A673 (cell line): ENCODE results near the gene ZNF397. TPM values are rescaled to one million over a fixed set of nuclear protein-coding genes. Genes with fewer than 3 reads are reported as not detected.

Experiments
- BruUV-seq: library from RNA; stranded (reverse); fragments of 400-500 nt; replicated peaks from 2 replicates; lab custom pipeline; 2021; lab: Mats Ljungman, UMichigan
- CTCF ChIA-PET: fragments of 300-600 bp; sonication (Branson Sonifier 250); formaldehyde crosslinking; loops from one replicate; lab custom pipeline; 2022; ENCODE audit warnings: antibody characterized with exemption; lab: Charles Lee
- POLR2A ChIA-PET: fragments of 300-600 bp; sonication (Branson Sonifier 250); formaldehyde crosslinking; loops from one replicate; lab custom pipeline; 2022; ENCODE audit warnings: antibody characterized with exemption; ENCODE audit not compliant: low non-redundant PET; lab: Charles Lee
- DNase-seq: peaks from one replicate; pipeline ENCODE4 v3.0.0-alpha.2; 2015; ENCODE audit warnings: low spot score
- H3K27ac ChIP-seq: fragments of 200-600 bp; sonication (generic); 2 replicates; pipeline ENCODE4 v1.5.1; 2016; ENCODE audit warnings: mixed run types, low read depth, mild to moderate bottlenecking, mixed read lengths, antibody characterized with exemption, low read length; ENCODE audit not compliant: poor library complexity, severe bottlenecking
- H3K27me3 ChIP-seq: fragments of 200-600 bp; sonication (generic); replicated peaks from 2 replicates; pipeline ENCODE4 v1.6.1; 2017; ENCODE audit warnings: mixed run types, low read depth, mild to moderate bottlenecking, mixed read lengths, antibody characterized with exemption, low read length; ENCODE audit not compliant: insufficient read depth, poor library complexity
- H3K36me3 ChIP-seq: fragments of 200-600 bp; sonication (generic); 2 replicates; pipeline ENCODE4 v1.6.1; 2016; ENCODE audit warnings: mixed run types, mild to moderate bottlenecking, mixed read lengths, antibody characterized with exemption, low read length; ENCODE audit not compliant: insufficient read depth, poor library complexity, severe bottlenecking
- H3K4me1 ChIP-seq: fragments of 200-600 bp; sonication (generic); 2 replicates; pipeline ENCODE4 v1.6.1; 2017; ENCODE audit warnings: mixed run types, mild to moderate bottlenecking, mixed read lengths, antibody characterized with exemption, low read length; ENCODE audit not compliant: insufficient read depth, poor library complexity, severe bottlenecking
- H3K4me3 ChIP-seq: fragments of 200-600 bp; sonication (generic); 2 replicates; pipeline ENCODE4 v1.5.1; 2016; ENCODE audit warnings: low read depth, mixed run types, mild to moderate bottlenecking, mixed read lengths, low read length; ENCODE audit not compliant: poor library complexity, severe bottlenecking
- H3K9me3 ChIP-seq: fragments of 200-600 bp; sonication (generic); 2 replicates; pipeline ENCODE4 v1.6.1; 2016; ENCODE audit warnings: mixed run types, low read depth, mild to moderate bottlenecking, mixed read lengths, antibody characterized with exemption, low read length; ENCODE audit not compliant: poor library complexity, severe bottlenecking
- CTCF ChIP-seq: fragments of 300-800, 200-600 bp; sonication (generic); conservative IDR thresholded peaks from 2 replicates; pipeline ENCODE4 v1.5.1; 2017; ENCODE audit warnings: low read depth, mild to moderate bottlenecking, antibody characterized with exemption, low read length, moderate library complexity, mixed read lengths
- EZH2 ChIP-seq: fragments of 200-600 bp; sonication (generic); IDR thresholded peaks from 2 replicates; pipeline ENCODE4 v1.6.1; 2017; ENCODE audit warnings: borderline replicate concordance, low read depth, mild to moderate bottlenecking, mixed read lengths, antibody characterized with exemption, low read length; ENCODE audit not compliant: poor library complexity, severe bottlenecking
- intact Hi-C: fragments of 100-400 bp; cut with micrococcal nuclease; formaldehyde crosslinking; loops from one replicate; pipeline ENCODE4 v1.10.0; 2022; ENCODE audit not compliant: unreplicated experiment
- total RNA-seq: library from RNA; stranded (reverse); gene quantifications from 2 replicates; pipeline ENCODE4 v1.2.3, GENCODE V29; 2021

The ZNF397 gene
- total RNA-seq, 1 experiment from 2014 or later = 34.5 TPM

GRCh38 chr18:35231052-35231451 lies 9.8 kb upstream of the ZNF397 start:
- POLR2A ChIA-PET = no interaction called here
- DNase-seq = peak; percentile 85

GRCh38 chr18:35236571-35237363 lies 4.1 kb upstream of the ZNF397 start:
- ChIA-PET POLR2A (no interaction called here), CTCF (no interaction called here)
- Histone ChIP-seq H3K27me3 (no peaks in the 10 kb centered on the region), H3K4me3 (no peak overlapping the region), H3K27ac (no peak overlapping the region), H3K4me1 (no peaks in the 10 kb centered on the region), H3K36me3 (no peaks in the 10 kb centered on the region), H3K9me3 (no peaks in the 10 kb centered on the region)
- TF ChIP-seq CTCF (no peak), EZH2 (no peak)
- no peak for DNase-seq
- no TSS peak for BruUV-seq
- intact Hi-C loops = loop anchor here (10.0 kb wide), 1 partner anchor 248 kb away; no protein-coding TSS in a partner anchor

More at GRCh38 chr18:35231052-35231451, 9.8 kb upstream of the ZNF397 start:
- TF ChIP-seq CTCF (peak; percentile 90), EZH2 (no peak)
- Histone ChIP-seq H3K4me3 (peak overlapping the region; percentile 30), H3K27me3 (no peaks in the 10 kb centered on the region), H3K9me3 (no peaks in the 10 kb centered on the region), H3K27ac (no peak overlapping the region), H3K36me3 (no peaks in the 10 kb centered on the region), H3K4me1 (no peaks in the 10 kb centered on the region)
- CTCF ChIA-PET = interaction anchor here (0.6 to 1.3 kb wide), 2 partner anchors 9 to 124 kb away, joined by 5 to 8 read pairs; partner anchors contain the start of gene ZNF397
- no TSS peak for BruUV-seq
- intact Hi-C loops = loop anchor here (2.0 to 10.0 kb wide), 2 partner anchors 124 to 254 kb away; no protein-coding TSS in a partner anchor

- no TSS peak for BruUV-seq
These were observed 1.5 kb upstream of the ZNF397 start for GRCh38 chr18:35239314-35239713.

More at GRCh38 chr18:35239314-35239713, 1.5 kb upstream of the ZNF397 start:
- Histone ChIP-seq H3K27ac (no peak overlapping the region), H3K9me3 (peaks cover 22% of the 10 kb centered on the region), H3K27me3 (no peaks in the 10 kb centered on the region), H3K36me3 (peaks cover 24% of the 10 kb centered on the region), H3K4me1 (no peaks in the 10 kb centered on the region), H3K4me3 (no peak overlapping the region)
- intact Hi-C loops = loop anchor here (10.0 kb wide), 1 partner anchor 245 kb away; no protein-coding TSS in a partner anchor
- CTCF ChIA-PET = no interaction called here
- TF ChIP-seq EZH2 (no peak), CTCF (no peak)
- DNase-seq = peak; percentile 7
- POLR2A ChIA-PET = no interaction called here
